GM23338 (cell line): ENCODE results near the gene CSTPP1. TPM values are rescaled to one million over a fixed set of nuclear protein-coding genes. Genes with fewer than 3 reads are reported as not detected.

Experiments
- ATAC-seq: fragments of 200-7000 bp; cut with Tn5 transposase; 3 replicates; pipeline ENCODE4 v1.9.1; 2020
- DNase-seq: peaks from one replicate; pipeline ENCODE4 v3.0.0-alpha.2; 2015; ENCODE audit warnings: low spot score
- H2AFZ ChIP-seq: fragments of 200-600 bp; sonication (generic); 2 replicates; pipeline ENCODE4 v1.8.0; 2016; ENCODE audit warnings: antibody characterized with exemption, mild to moderate bottlenecking, moderate library complexity
- H3F3A ChIP-seq: fragments of 200-600 bp; sonication (generic); replicated peaks from 2 replicates; pipeline ENCODE4 v1.8.0; 2017; ENCODE audit warnings: antibody characterized with exemption, mixed run types, low read depth
- H3K27ac ChIP-seq: fragments of 200-600 bp; sonication (generic); 2 replicates; pipeline ENCODE4 v1.6.1; 2016; ENCODE audit warnings: low read depth
- H3K27me3 ChIP-seq: fragments of 200-600 bp; sonication (generic); 2 replicates; pipeline ENCODE4 v1.8.0; 2016; ENCODE audit warnings: mild to moderate bottlenecking, mixed run types, moderate library complexity; ENCODE audit not compliant: insufficient read depth
- H3K36me3 ChIP-seq: fragments of 200-600 bp; sonication (generic); 2 replicates; pipeline ENCODE4 v1.8.0; 2016; ENCODE audit warnings: mild to moderate bottlenecking; ENCODE audit not compliant: insufficient read depth
- H3K4me1 ChIP-seq: fragments of 200-600 bp; sonication (generic); 2 replicates; pipeline ENCODE4 v1.8.0; 2016; ENCODE audit warnings: mild to moderate bottlenecking, moderate library complexity; ENCODE audit not compliant: insufficient read depth
- H3K4me2 ChIP-seq: fragments of 200-600 bp; sonication (generic); 2 replicates; pipeline ENCODE4 v1.7.1; 2017; ENCODE audit warnings: mixed run types
- H3K4me3 ChIP-seq: fragments of 200-600 bp; sonication (generic); 2 replicates; pipeline ENCODE4 v1.6.1; 2016; ENCODE audit warnings: mixed run types
- H3K79me2 ChIP-seq: fragments of 200-600 bp; sonication (generic); replicated peaks from 2 replicates; pipeline ENCODE4 v1.8.0; 2017; ENCODE audit warnings: mild to moderate bottlenecking; ENCODE audit not compliant: insufficient read depth
- H3K9me2 ChIP-seq: fragments of 200-600 bp; sonication (generic); 2 replicates; pipeline ENCODE4 v1.8.0; 2017; ENCODE audit not compliant: insufficient read depth
- H4K20me1 ChIP-seq: fragments of 200-600 bp; sonication (generic); replicated peaks from 2 replicates; pipeline ENCODE4 v1.8.0; 2017; ENCODE audit warnings: mild to moderate bottlenecking; ENCODE audit not compliant: insufficient read depth
- H3K27ac Mint-ChIP-seq: 2 replicates; pipeline ENCODE4 v1.8.0; 2020; ENCODE audit warnings: inconsistent platforms, mild to moderate bottlenecking, moderate library complexity, mixed read lengths
- H3K27me3 Mint-ChIP-seq: 3 replicates; pipeline ENCODE4 v1.8.0; 2022; ENCODE audit warnings: low read depth, mild to moderate bottlenecking, moderate library complexity, mixed read lengths, inconsistent platforms; ENCODE audit not compliant: insufficient read depth, poor library complexity
- H3K36me3 Mint-ChIP-seq: 3 replicates; pipeline ENCODE4 v1.8.0; 2021; ENCODE audit warnings: low read depth, mild to moderate bottlenecking, inconsistent platforms, moderate library complexity, mixed read lengths
- H3K4me1 Mint-ChIP-seq: 3 replicates; pipeline ENCODE4 v1.8.0; 2020; ENCODE audit warnings: mild to moderate bottlenecking, inconsistent platforms, mixed read lengths
- H3K4me3 Mint-ChIP-seq: 3 replicates; pipeline ENCODE4 v1.8.0; 2021; ENCODE audit warnings: moderate library complexity, mild to moderate bottlenecking, inconsistent platforms, mixed read lengths
- H3K9me3 Mint-ChIP-seq: 3 replicates; pipeline ENCODE4 v1.8.0; 2020; ENCODE audit warnings: moderate library complexity, mild to moderate bottlenecking, inconsistent platforms, mixed read lengths
- CREB1 ChIP-seq: fragments of 250-450 bp; sonication (Bioruptor Pico); IDR thresholded peaks from 2 replicates; pipeline ENCODE4 v1.5.0; 2020; ENCODE audit warnings: low read depth, mild to moderate bottlenecking, moderate library complexity
- CTCF ChIP-seq, 2 experiments: fragments of 200-600 bp in 1 of 2; sonication (generic) in 1 of 2; conservative IDR thresholded peaks; 2 replicates each; pipeline versions ENCODE4 v1.5.1 to v1.6.1; 2016 to 2017; ENCODE audit warnings: antibody characterized with exemption in 2 of 2, low read depth in 2 of 2, mild to moderate bottlenecking in 2 of 2, moderate library complexity in 1 of 2
- ETS1 ChIP-seq: IDR thresholded peaks from 2 replicates; pipeline ENCODE4 v1.6.1; 2016; ENCODE audit warnings: antibody characterized with exemption
- EZH2 ChIP-seq: fragments of 200-600 bp; sonication (generic); IDR thresholded peaks from one replicate; pipeline ENCODE4 v1.8.0; 2017; ENCODE audit warnings: antibody characterized with exemption, mild to moderate bottlenecking, low read depth; ENCODE audit not compliant: unreplicated experiment
- EZH2phosphoT487 ChIP-seq: fragments of 200-600 bp; sonication (generic); IDR thresholded peaks from one replicate; pipeline ENCODE4 v1.8.1; 2018; ENCODE audit warnings: antibody characterized with exemption; ENCODE audit not compliant: unreplicated experiment
- JUNB ChIP-seq: IDR thresholded peaks from one replicate; pipeline ENCODE4 v1.6.1; 2016; ENCODE audit warnings: antibody characterized with exemption; ENCODE audit not compliant: unreplicated experiment
- NANOG ChIP-seq: IDR thresholded peaks from 2 replicates; pipeline ENCODE4 v1.6.1; 2016; ENCODE audit warnings: antibody characterized with exemption, borderline replicate concordance
- POLR2AphosphoS5 ChIP-seq: IDR thresholded peaks from 2 replicates; pipeline ENCODE4 v1.6.1; 2016; ENCODE audit warnings: antibody characterized with exemption, low read depth
- REST ChIP-seq: IDR thresholded peaks from one replicate; pipeline ENCODE4 v1.6.1; 2018; ENCODE audit warnings: antibody characterized with exemption; ENCODE audit not compliant: unreplicated experiment
- STAT1 ChIP-seq: IDR thresholded peaks from one replicate; pipeline ENCODE4 v1.6.1; 2016; ENCODE audit warnings: antibody characterized with exemption; ENCODE audit not compliant: unreplicated experiment
- ZNF114 ChIP-seq: fragments of 250-450 bp; sonication (Bioruptor Pico); IDR thresholded peaks from 2 replicates; pipeline ENCODE4 v1.5.0; 2020; ENCODE audit warnings: mild to moderate bottlenecking, moderate library complexity
- ZNF331 ChIP-seq: fragments of 250-450 bp; sonication (Bioruptor Pico); IDR thresholded peaks from 2 replicates; pipeline ENCODE4 v1.5.0; 2020; ENCODE audit warnings: low read depth, mild to moderate bottlenecking, moderate library complexity
- ZNF462 ChIP-seq: fragments of 250-450 bp; sonication (Bioruptor Pico); IDR thresholded peaks from 2 replicates; pipeline ENCODE4 v1.5.0; 2020; ENCODE audit warnings: mild to moderate bottlenecking, moderate library complexity
- polyA plus RNA-seq: library from polyadenylated mRNA; unstranded; fragments of >200 nt; fragmentation: Nextera tagmentation; extraction: Ambion mirVana; gene quantifications from 2 replicates; pipeline ENCODE4 v1.2.1, GENCODE V29; 2016
- total RNA-seq: library from RNA; depleted of rRNA; stranded (reverse); fragments of >200 nt; shearing (Covaris generic); gene quantifications from 2 replicates; pipeline ENCODE4 v1.2.3, GENCODE V29; 2014

The CSTPP1 gene
- total and polyA plus RNA-seq, 2 experiments from 2014 or later: 23.5 to 42.6 TPM

- Histone ChIP-seq H2AFZ (no peak overlapping the region), H3K27ac (no peak overlapping the region), H3K4me2 (no peak overlapping the region), H3K9me2 (no peaks in the 10 kb centered on the region), H4K20me1 (no peaks in the 10 kb centered on the region; the same call in 1 of the 2 replicates), H3K4me1 (peaks cover 8% of the 10 kb centered on the region), H3K36me3 (no peaks in the 10 kb centered on the region), H3F3A (peaks cover 8% of the 10 kb centered on the region), H3K79me2 (no peaks in the 10 kb centered on the region), H3K4me3 (no peak overlapping the region), H3K27me3 (no peaks in the 10 kb centered on the region)
- Mint-ChIP-seq H3K27me3 (peaks cover 9% of the 10 kb centered on the region), H3K36me3 (no peaks in the 10 kb centered on the region; the same call in 1 of the 3 replicates), H3K9me3 (no peaks in the 10 kb centered on the region), H3K4me1 (peaks cover 16% of the 10 kb centered on the region), H3K4me3 (no peak overlapping the region), H3K27ac (no peak overlapping the region; the same call in 1 of the 2 replicates)
- ATAC-seq (no peak), DNase-seq (no peak)
- no peak for TF ChIP-seq ZNF462
- no peak for TF ChIP-seq ZNF114
- TF ChIP-seq EZH2phosphoT487: no peak
- no peak for TF ChIP-seq CTCF (conservative IDR thresholded peaks at IDR 0.05; ENCODE audit: low read depth in 2 of 2)
- no peak for TF ChIP-seq STAT1
- no peak for TF ChIP-seq REST
- no peak for TF ChIP-seq POLR2AphosphoS5
- no peak for TF ChIP-seq EZH2
- TF ChIP-seq ZNF331: no peak
- no peak for TF ChIP-seq JUNB
- TF ChIP-seq CREB1: no peak
- TF ChIP-seq ETS1: no peak
- no peak for TF ChIP-seq NANOG
Measured at GRCh38 chr11:47158242-47158641, 221.7 kb downstream of the CSTPP1 start.
